ENCODE measurements around the gene ACKR1. TPM values are rescaled to one million over a fixed set of nuclear protein-coding genes. Genes with fewer than 3 reads are reported as not detected.
A peak's percentile ranks its signal among the peaks of the same experiment; 100 is the strongest.

ACKR1 gene
- polyA plus RNA-seq, 1 donor (not counting 4 experiments of a cell fraction or from before 2014, with no cell fraction given), result not detected

- no peak for DNase-seq (ENCODE audit: low read depth, low spot score)
- H3K4me2 ChIP-seq (ENCODE audit: control insufficient read depth, extremely low read depth, insufficient read depth, low read depth, low read length), result no peak overlapping the region
- dilution Hi-C loops (cut with MboI; ENCODE audit: extremely low pct_ligation_motif_present, low sequenced_read_pairs), result no loop called here
- H3K9me3 ChIP-seq (ENCODE audit: control insufficient read depth, low read depth, low read length), result no peaks in the 10 kb centered on the region
- no peak overlapping the region for H3K4me3 ChIP-seq (ENCODE audit: control insufficient read depth in 2 of 3, extremely low read depth in 1 of 3, insufficient read depth in 2 of 3, low read depth in 1 of 3, low read length in 3 of 3)
- no peak overlapping the region for H2AFZ ChIP-seq (ENCODE audit: control insufficient read depth, low read length)
- H3K79me2 ChIP-seq (ENCODE audit: control insufficient read depth, insufficient read depth, low read length), result no peaks in the 10 kb centered on the region
- H3K27me3 ChIP-seq (ENCODE audit: control insufficient read depth, extremely low read depth, insufficient read depth, low read length), result peaks cover 21% of the 10 kb centered on the region
- H3K27ac ChIP-seq (ENCODE audit: control insufficient read depth, insufficient read depth, low read length), result no peak overlapping the region
- H3K36me3 ChIP-seq (ENCODE audit: control insufficient read depth in 2 of 2, extremely low read depth in 1 of 2, insufficient read depth in 2 of 2, low read length in 2 of 2), result no peaks in the 10 kb centered on the region
- no peaks in the 10 kb centered on the region for H3K9me1 ChIP-seq (ENCODE audit: control insufficient read depth, extremely low read depth, insufficient read depth, low read length)
- H4K20me1 ChIP-seq (ENCODE audit: control insufficient read depth, extremely low read depth, insufficient read depth, low read length), result no peaks in the 10 kb centered on the region
- H3K4me1 ChIP-seq (ENCODE audit: control insufficient read depth, extremely low read depth, insufficient read depth, low read length), result no peaks in the 10 kb centered on the region
- TF ChIP-seq, protein P1, sequence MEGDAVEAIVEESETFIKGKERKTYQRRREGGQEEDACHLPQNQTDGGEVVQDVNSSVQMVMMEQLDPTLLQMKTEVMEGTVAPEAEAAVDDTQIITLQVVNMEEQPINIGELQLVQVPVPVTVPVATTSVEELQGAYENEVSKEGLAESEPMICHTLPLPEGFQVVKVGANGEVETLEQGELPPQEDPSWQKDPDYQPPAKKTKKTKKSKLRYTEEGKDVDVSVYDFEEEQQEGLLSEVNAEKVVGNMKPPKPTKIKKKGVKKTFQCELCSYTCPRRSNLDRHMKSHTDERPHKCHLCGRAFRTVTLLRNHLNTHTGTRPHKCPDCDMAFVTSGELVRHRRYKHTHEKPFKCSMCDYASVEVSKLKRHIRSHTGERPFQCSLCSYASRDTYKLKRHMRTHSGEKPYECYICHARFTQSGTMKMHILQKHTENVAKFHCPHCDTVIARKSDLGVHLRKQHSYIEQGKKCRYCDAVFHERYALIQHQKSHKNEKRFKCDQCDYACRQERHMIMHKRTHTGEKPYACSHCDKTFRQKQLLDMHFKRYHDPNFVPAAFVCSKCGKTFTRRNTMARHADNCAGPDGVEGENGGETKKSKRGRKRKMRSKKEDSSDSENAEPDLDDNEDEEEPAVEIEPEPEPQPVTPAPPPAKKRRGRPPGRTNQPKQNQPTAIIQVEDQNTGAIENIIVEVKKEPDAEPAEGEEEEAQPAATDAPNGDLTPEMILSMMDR (optimal IDR thresholded peaks at IDR 0.05 in 1 of 3, IDR thresholded peaks at IDR 0.05 in 1 of 3, conservative IDR thresholded peaks at IDR 0.05 in 1 of 3; ENCODE audit: extremely low read depth in 1 of 3, insufficient read depth in 2 of 3, low read length in 3 of 3), result no peak
- no peak for TF ChIP-seq EZH2 (IDR thresholded peaks at IDR 0.05; ENCODE audit: low read length)
- no peak for FAIRE-seq
- no peak overlapping the region for H3K9ac ChIP-seq (ENCODE audit: control insufficient read depth, extremely low read depth, insufficient read depth, low read length)
Observed at GRCh38 chr1:159209061-159209460, 4.4 kb downstream of the ACKR1 start.

DNA sequence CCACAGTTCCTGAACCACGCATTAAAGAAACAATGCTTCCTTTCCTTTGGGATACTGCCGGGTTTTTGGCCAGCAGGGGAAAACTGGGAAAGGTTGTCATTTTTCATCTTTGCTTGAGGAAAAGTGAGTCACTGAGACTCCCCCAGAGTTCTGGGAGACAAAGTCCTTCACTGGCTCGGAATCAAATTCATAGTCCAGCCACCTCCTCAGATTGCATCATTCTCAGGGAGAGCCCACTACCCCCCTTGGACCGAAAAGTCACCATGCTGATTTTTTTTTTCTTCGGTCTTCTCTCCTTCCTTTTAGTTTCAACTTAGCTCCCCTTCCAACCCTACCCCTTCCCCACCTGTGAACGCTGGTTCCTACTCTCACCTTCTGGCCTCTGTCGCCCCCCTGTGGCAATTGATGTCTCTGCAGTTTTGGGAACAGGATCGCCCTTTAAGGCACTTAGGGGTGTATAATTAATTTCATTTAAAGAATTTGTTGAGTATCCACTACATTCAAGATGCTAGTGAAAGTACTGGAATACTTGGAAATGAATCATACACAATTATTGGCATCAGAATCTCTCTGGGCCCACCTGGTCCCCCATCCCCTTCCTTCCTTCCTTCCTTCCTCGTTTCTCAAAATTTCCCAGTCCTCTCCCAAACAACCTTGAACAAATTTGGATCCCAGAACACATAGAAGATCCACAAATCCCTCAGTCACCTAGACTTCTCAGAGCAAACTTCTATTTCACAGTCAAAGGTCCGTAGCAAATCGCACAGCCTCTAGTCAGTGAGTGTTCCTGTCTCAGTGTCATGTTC, 6.9 kb downstream of the ACKR1 start:
- H3K27me3 ChIP-seq (ENCODE audit: control insufficient read depth, extremely low read depth, insufficient read depth, low read length), result peaks cover 13% of the 10 kb centered on the region
- H4K20me1 ChIP-seq (ENCODE audit: control insufficient read depth, extremely low read depth, insufficient read depth, low read length), result no peaks in the 10 kb centered on the region
- dilution Hi-C loops (cut with MboI; ENCODE audit: extremely low pct_ligation_motif_present, low sequenced_read_pairs), result no loop called here
- no peaks in the 10 kb centered on the region for H3K79me2 ChIP-seq (ENCODE audit: control insufficient read depth, insufficient read depth, low read length)
- no peak overlapping the region for H3K27ac ChIP-seq (ENCODE audit: control insufficient read depth, insufficient read depth, low read length)
- no peaks in the 10 kb centered on the region for H3K4me1 ChIP-seq (ENCODE audit: control insufficient read depth, extremely low read depth, insufficient read depth, low read length)
- FAIRE-seq (no peak), DNase-seq (ENCODE audit: low read depth, low spot score) (no peak)
- TF ChIP-seq, protein P1 (optimal IDR thresholded peaks at IDR 0.05 in 1 of 3, IDR thresholded peaks at IDR 0.05 in 1 of 3, conservative IDR thresholded peaks at IDR 0.05 in 1 of 3; ENCODE audit: extremely low read depth in 1 of 3, insufficient read depth in 2 of 3, low read length in 3 of 3), result peak; percentile 79 to 83 (median 82)
- TF ChIP-seq EZH2 (IDR thresholded peaks at IDR 0.05; ENCODE audit: low read length), result no peak
- no peak overlapping the region for H3K9ac ChIP-seq (ENCODE audit: control insufficient read depth, extremely low read depth, insufficient read depth, low read length)
- no peak overlapping the region for H3K4me3 ChIP-seq (ENCODE audit: control insufficient read depth in 2 of 3, extremely low read depth in 1 of 3, insufficient read depth in 2 of 3, low read depth in 1 of 3, low read length in 3 of 3)
- H3K9me1 ChIP-seq (ENCODE audit: control insufficient read depth, extremely low read depth, insufficient read depth, low read length), result no peaks in the 10 kb centered on the region
- no peak overlapping the region for H2AFZ ChIP-seq (ENCODE audit: control insufficient read depth, low read length)
- no peak overlapping the region for H3K4me2 ChIP-seq (ENCODE audit: control insufficient read depth, extremely low read depth, insufficient read depth, low read depth, low read length)
- H3K9me3 ChIP-seq (ENCODE audit: control insufficient read depth, low read depth, low read length), result no peaks in the 10 kb centered on the region
- H3K36me3 ChIP-seq (ENCODE audit: control insufficient read depth in 2 of 2, extremely low read depth in 1 of 2, insufficient read depth in 2 of 2, low read length in 2 of 2), result no peaks in the 10 kb centered on the region

All from keratinocyte (primary cell).